Measurements from ENCODE around the gene AADACL4. TPM values are rescaled to one million over a fixed set of nuclear protein-coding genes. Genes with fewer than 3 reads are reported as not detected.

Gene AADACL4
- total and polyA plus RNA-seq, 8 donors = not detected

GRCh38 chr1:12714710-12715475 lies 71.0 kb downstream of the AADACL4 start:
- no peak overlapping the region for H3K4me3 ChIP-seq
- intact Hi-C loops (cut with DNase I) = no loop called here

GRCh38 chr1:12715896-12716437 lies 72.1 kb downstream of the AADACL4 start, which contains the start of gene AADACL3:
TSS of gene AADACL3 (plus strand) at chr1:12716110. CDS start at chr1:12716177, 67 bp downstream.
- TF ChIP-seq CTCF (IDR thresholded peaks at IDR 0.05) = no peak
- ATAC-seq (no peak), DNase-seq (no peak), FAIRE-seq (no peak)
- intact Hi-C loops (cut with DNase I) = no loop called here
- Histone ChIP-seq H3K27ac (no peak within 1 kb of the TSS), H3K4me3 (no peak within 1 kb of the TSS), H3K36me3 (no peaks in the 10 kb centered on the region), H3K9me3 (no peaks in the 10 kb centered on the region), H3K4me1 (no peaks in the 10 kb centered on the region), H3K27me3 (no peaks in the 10 kb centered on the region)
- WGBS, 2 donors = 81 to 87% methylated on average over 8 of the region's 8 CpGs

More at GRCh38 chr1:12714710-12715475, 71.0 kb downstream of the AADACL4 start:
- DNase-seq (no peak), ATAC-seq (peak in 1 of 4 donors; percentile 23), FAIRE-seq (no peak)
- Histone ChIP-seq H3K9me3 (no peaks in the 10 kb centered on the region), H3K27ac (no peak overlapping the region), H3K36me3 (no peaks in the 10 kb centered on the region), H3K4me1 (no peaks in the 10 kb centered on the region), H3K27me3 (no peaks in the 10 kb centered on the region)
- WGBS, 2 donors = 60 to 62% methylated on average over 3 of the region's 3 CpGs
- no peak for TF ChIP-seq CTCF (IDR thresholded peaks at IDR 0.05)

Other genes starting within 250 kb of the AADACL4 start
- 10 to 100 TPM; 51.3 to 98.6 (median 71.0) TPM for gene DHRS3, start 25.9 kb upstream of the AADACL4 start, total RNA-seq
- 10 to 100 TPM; 47.7 to 48.2 TPM for gene DHRS3, start 25.9 kb upstream of the AADACL4 start, polyA plus RNA-seq
- not detected for gene AADACL3, start 72.0 kb downstream of the AADACL4 start, total RNA-seq
- under 1 TPM in 1 of 2 donors, not detected in 1; 0.02 TPM for gene AADACL3, start 72.0 kb downstream of the AADACL4 start, polyA plus RNA-seq
- under 1 TPM in 2 of 6 donors, not detected in 4; 0.19 to 0.26 TPM for gene CFAP107, start 102.1 kb downstream of the AADACL4 start, total RNA-seq
- under 1 TPM in 1 of 2 donors, not detected in 1; 0.92 TPM for gene CFAP107, start 102.1 kb downstream of the AADACL4 start, polyA plus RNA-seq
- gene PRAMEF12, start 129.7 kb downstream of the AADACL4 start, total RNA-seq = not detected
- gene PRAMEF12, start 129.7 kb downstream of the AADACL4 start, polyA plus RNA-seq = not detected
- not detected for gene PRAMEF1, start 147.3 kb downstream of the AADACL4 start, total RNA-seq
- gene PRAMEF1, start 147.3 kb downstream of the AADACL4 start, polyA plus RNA-seq = not detected
- gene PRAMEF11, start 187.3 kb downstream of the AADACL4 start, total RNA-seq = not detected
- not detected for gene PRAMEF11, start 187.3 kb downstream of the AADACL4 start, polyA plus RNA-seq
- gene HNRNPCL1, start 204.6 kb downstream of the AADACL4 start, total RNA-seq = not detected
- gene HNRNPCL1, start 204.6 kb downstream of the AADACL4 start, polyA plus RNA-seq = not detected
- not detected for gene PRAMEF2, start 213.0 kb downstream of the AADACL4 start, total RNA-seq
- gene PRAMEF2, start 213.0 kb downstream of the AADACL4 start, polyA plus RNA-seq = not detected
- not detected for gene PRAMEF4, start 242.1 kb downstream of the AADACL4 start, total RNA-seq
- gene PRAMEF4, start 242.1 kb downstream of the AADACL4 start, polyA plus RNA-seq = not detected